ENCODE results near the gene DMRTA1. TPM values are rescaled to one million over a fixed set of nuclear protein-coding genes. Genes with fewer than 3 reads are reported as not detected.

The DMRTA1 gene
- total RNA-seq, 4 donors from 2014 or later: 3.9 to 4.7 (median 4.5) TPM

DNA sequence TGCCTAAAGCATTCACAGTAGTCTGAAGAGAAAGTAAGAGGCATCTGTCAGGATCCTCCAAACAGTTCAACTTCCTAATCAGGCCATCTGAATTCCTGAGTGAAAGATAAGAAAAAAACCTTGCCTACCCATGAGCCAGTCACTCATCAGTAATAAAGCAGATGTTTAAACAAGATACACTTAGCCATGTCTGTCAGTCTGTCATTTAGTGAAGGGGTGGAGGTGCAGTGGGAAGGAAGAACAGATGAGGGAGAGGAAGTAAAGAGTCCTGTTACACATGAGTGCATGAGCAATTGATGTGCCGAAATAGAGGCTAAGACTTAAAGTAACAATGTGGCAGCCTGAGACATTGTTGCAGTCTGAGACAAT is 29.9 kb upstream of the DMRTA1 start:
- H3K4me1 ChIP-seq: no peaks in the 10 kb centered on the region
- no peaks in the 10 kb centered on the region for H3K27me3 ChIP-seq
- no peak for DNase-seq
- H3K4me3 ChIP-seq (replicated peaks in 1 of 3): no peak overlapping the region
- H3K9me3 ChIP-seq: no peaks in the 10 kb centered on the region
- intact Hi-C loops (cut with DNase I): no loop called here
- H3K36me3 ChIP-seq: no peaks in the 10 kb centered on the region
- no peak overlapping the region for H3K27ac ChIP-seq
- 13 to 18% methylated on average over 1 of the region's 1 CpG for WGBS, 2 donors
- TF ChIP-seq, protein P1, sequence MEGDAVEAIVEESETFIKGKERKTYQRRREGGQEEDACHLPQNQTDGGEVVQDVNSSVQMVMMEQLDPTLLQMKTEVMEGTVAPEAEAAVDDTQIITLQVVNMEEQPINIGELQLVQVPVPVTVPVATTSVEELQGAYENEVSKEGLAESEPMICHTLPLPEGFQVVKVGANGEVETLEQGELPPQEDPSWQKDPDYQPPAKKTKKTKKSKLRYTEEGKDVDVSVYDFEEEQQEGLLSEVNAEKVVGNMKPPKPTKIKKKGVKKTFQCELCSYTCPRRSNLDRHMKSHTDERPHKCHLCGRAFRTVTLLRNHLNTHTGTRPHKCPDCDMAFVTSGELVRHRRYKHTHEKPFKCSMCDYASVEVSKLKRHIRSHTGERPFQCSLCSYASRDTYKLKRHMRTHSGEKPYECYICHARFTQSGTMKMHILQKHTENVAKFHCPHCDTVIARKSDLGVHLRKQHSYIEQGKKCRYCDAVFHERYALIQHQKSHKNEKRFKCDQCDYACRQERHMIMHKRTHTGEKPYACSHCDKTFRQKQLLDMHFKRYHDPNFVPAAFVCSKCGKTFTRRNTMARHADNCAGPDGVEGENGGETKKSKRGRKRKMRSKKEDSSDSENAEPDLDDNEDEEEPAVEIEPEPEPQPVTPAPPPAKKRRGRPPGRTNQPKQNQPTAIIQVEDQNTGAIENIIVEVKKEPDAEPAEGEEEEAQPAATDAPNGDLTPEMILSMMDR (IDR thresholded peaks at IDR 0.05): no peak
- no peak for TF ChIP-seq POLR2A (IDR thresholded peaks at IDR 0.05)

DNA sequence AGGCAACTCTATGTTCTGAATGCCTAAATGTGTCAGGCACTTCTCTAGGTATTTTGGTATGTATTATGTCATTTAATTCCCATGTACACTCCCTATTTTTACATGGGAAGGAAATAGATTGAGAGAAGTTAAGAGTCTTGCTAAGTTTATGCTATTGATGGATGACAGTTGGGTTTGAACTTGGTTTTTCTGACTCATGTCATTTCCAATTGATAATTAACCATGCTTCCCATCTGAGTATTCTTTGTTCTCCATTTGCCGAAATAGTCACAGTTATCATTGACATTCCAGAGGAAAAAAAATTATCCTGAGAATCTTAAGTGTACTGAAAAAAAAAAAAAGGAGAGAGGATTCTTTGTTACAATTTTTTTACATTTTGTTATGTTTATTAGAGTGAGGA is 23.1 kb upstream of the DMRTA1 start:
- TF ChIP-seq, protein P1 (IDR thresholded peaks at IDR 0.05): no peak
- TF ChIP-seq POLR2A (IDR thresholded peaks at IDR 0.05): no peak

DNA sequence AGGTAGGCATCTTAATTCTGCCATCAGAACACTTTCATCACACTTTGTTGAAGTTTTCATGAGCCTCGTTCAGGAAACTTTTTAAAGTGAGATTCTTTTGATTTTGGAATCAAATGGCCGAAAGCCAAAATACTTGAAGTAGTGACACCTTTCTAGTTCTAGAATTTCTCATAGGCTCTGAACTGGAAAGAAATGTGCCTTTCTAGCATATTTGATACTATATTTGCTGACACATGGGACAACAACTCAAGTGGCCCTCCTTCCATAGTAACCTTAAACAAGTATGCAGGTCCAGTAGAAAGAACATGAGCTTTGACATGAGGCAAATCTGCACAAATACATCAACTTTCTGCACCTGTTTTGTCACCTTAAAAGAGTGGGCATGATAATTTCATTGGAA is 22.0 kb upstream of the DMRTA1 start:
- DNase-seq: no peak
- TF ChIP-seq, protein P1 (IDR thresholded peaks at IDR 0.05): no peak
- TF ChIP-seq POLR2A (IDR thresholded peaks at IDR 0.05): no peak
- 42 to 51% methylated on average over 2 of the region's 2 CpGs for WGBS, 2 donors
- Histone ChIP-seq H3K27ac (no peak overlapping the region), H3K4me3 (replicated peaks in 1 of 3) (no peak overlapping the region), H3K27me3 (no peaks in the 10 kb centered on the region), H3K4me1 (no peaks in the 10 kb centered on the region), H3K36me3 (no peaks in the 10 kb centered on the region), H3K9me3 (no peaks in the 10 kb centered on the region)
- intact Hi-C loops (cut with DNase I): no loop called here

More for the DNA sequence above, 23.1 kb upstream of the DMRTA1 start:
- H3K27ac ChIP-seq: no peak overlapping the region
- H3K36me3 ChIP-seq: no peaks in the 10 kb centered on the region
- intact Hi-C loops (cut with DNase I): no loop called here
- H3K27me3 ChIP-seq: no peaks in the 10 kb centered on the region
- H3K9me3 ChIP-seq: no peaks in the 10 kb centered on the region
- no peak overlapping the region for H3K4me3 ChIP-seq (replicated peaks in 1 of 3)
- H3K4me1 ChIP-seq: no peaks in the 10 kb centered on the region
- no peak for DNase-seq
- 94 to 96% methylated on average over 1 of the region's 1 CpG for WGBS, 2 donors

DNA sequence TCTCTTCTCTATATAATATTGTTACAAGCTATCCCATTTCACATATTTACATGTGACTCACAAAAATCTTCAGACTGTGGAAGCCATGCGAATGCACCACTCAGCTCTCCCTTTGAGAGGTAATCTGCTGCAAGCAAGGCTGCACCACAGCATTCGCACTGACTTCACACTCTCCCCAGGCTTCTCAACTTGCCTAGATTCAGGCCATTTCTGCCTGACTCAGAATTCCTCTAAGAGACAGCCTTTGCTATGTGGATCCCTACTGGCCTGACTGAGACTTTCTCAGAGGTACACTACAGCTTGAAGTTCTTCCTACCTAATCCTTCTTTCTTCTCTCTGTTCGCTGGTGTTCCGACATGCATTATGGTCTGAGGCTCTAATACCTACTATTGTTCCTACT is 21.1 kb upstream of the DMRTA1 start:
- Histone ChIP-seq H3K4me1 (no peaks in the 10 kb centered on the region), H3K36me3 (no peaks in the 10 kb centered on the region), H3K4me3 (replicated peaks in 1 of 3) (no peak overlapping the region), H3K27me3 (no peaks in the 10 kb centered on the region), H3K27ac (no peak overlapping the region), H3K9me3 (no peaks in the 10 kb centered on the region)
- no peak for TF ChIP-seq POLR2A (IDR thresholded peaks at IDR 0.05)
- TF ChIP-seq, protein P1 (IDR thresholded peaks at IDR 0.05): no peak
- intact Hi-C loops (cut with DNase I): no loop called here
- 83 to 85% methylated on average over 4 of the region's 4 CpGs for WGBS, 2 donors
- DNase-seq: no peak

DNA sequence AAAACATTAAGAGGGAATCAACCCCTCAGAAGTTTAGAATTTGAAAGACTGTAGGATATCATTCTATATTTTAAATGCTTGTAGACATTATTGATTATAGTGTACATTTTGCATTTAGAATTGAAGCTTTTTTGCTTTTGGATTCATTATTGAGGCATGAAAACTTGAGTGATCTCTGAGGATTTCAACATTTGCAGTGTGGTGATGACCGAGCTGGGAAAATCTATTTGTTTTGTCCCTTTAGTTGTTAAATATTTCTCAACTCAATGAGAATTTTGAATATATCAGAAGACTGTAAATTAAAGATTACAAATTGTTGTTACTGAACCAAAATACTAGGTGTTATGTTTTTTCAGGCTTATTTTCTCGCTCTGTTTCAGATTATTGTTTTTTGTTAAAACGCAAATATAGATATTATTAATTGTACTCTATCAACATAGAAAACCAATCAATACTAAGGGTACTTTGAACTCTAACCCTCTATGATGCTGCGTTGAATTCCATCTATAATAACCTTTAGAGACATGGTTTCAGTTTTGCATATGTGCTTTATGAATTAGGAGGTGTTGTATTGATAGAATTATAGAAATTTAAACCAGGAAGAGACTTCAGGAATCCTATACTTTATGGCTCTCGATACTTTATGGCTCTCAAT is 19.3 kb upstream of the DMRTA1 start:
- 82 to 83% methylated on average over 5 of the region's 5 CpGs for WGBS, 2 donors
- Histone ChIP-seq H3K27me3 (no peaks in the 10 kb centered on the region), H3K4me3 (replicated peaks in 1 of 3) (no peak overlapping the region), H3K27ac (no peak overlapping the region), H3K9me3 (no peaks in the 10 kb centered on the region), H3K4me1 (no peaks in the 10 kb centered on the region), H3K36me3 (no peaks in the 10 kb centered on the region)
- DNase-seq: no peak
- intact Hi-C loops (cut with DNase I): no loop called here
- TF ChIP-seq POLR2A (IDR thresholded peaks at IDR 0.05): no peak
- TF ChIP-seq, protein P1 (IDR thresholded peaks at IDR 0.05): no peak
